ENCODE measurements around the gene WDR43. TPM values are rescaled to one million over a fixed set of nuclear protein-coding genes. Genes with fewer than 3 reads are reported as not detected.

Gene WDR43
- total and polyA plus RNA-seq, 2 experiments from 2014 or later, result 101 to 140 TPM

GRCh38 chr2:28951910-28952835 lies 57.7 kb downstream of the WDR43 start:
- Histone ChIP-seq H4K20me1 (replicated peaks; ENCODE audit: insufficient read depth) (0 out of 2 replicates have a peak, but pooled peaks cover 10% of the 10 kb centered on the region), H3F3A (replicated peaks; ENCODE audit: low read depth) (peaks cover 4% of the 10 kb centered on the region; the same call in 1 of the 2 replicates), H3K27me3 (ENCODE audit: insufficient read depth) (no peaks in the 10 kb centered on the region), H3K79me2 (replicated peaks; ENCODE audit: insufficient read depth) (no peaks in the 10 kb centered on the region), H3K36me3 (ENCODE audit: insufficient read depth) (peaks cover 21% of the 10 kb centered on the region), H3K27ac (ENCODE audit: low read depth) (peak overlapping the region; percentile 85), H3K4me2 (peak overlapping the region; percentile 42), H2AFZ (no peak overlapping the region), H3K4me3 (no peak overlapping the region), H3K9me2 (ENCODE audit: insufficient read depth) (no peaks in the 10 kb centered on the region; the same call in 1 of the 2 replicates), H3K4me1 (ENCODE audit: insufficient read depth) (peaks cover 25% of the 10 kb centered on the region)
- peak; percentile 27 for ATAC-seq
- Mint-ChIP-seq H3K27ac (peak overlapping the region; percentile 76), H3K4me1 (peaks cover 35% of the 10 kb centered on the region), H3K36me3 (ENCODE audit: low read depth) (peaks cover 34% of the 10 kb centered on the region), H3K4me3 (no peak overlapping the region), H3K9me3 (peaks cover 21% of the 10 kb centered on the region), H3K27me3 (ENCODE audit: insufficient read depth, low read depth, poor library complexity) (peaks cover 15% of the 10 kb centered on the region)
- peak; percentile 31 for DNase-seq (ENCODE audit: low spot score)
- no peak for TF ChIP-seq ZNF331 (CRISPR knock-in tag; IDR thresholded peaks at IDR 0.05; ENCODE audit: low read depth)

GRCh38 chr2:28952836-28953211 lies 58.4 kb downstream of the WDR43 start:
- peaks cover 25% of the 10 kb centered on the region for H3K4me1 ChIP-seq (ENCODE audit: insufficient read depth)

More at GRCh38 chr2:28952836-28953211, 58.4 kb downstream of the WDR43 start:
- no peak for DNase-seq (ENCODE audit: low spot score)
- Histone ChIP-seq H3K4me2 (no peak overlapping the region), H2AFZ (no peak overlapping the region), H3K79me2 (replicated peaks; ENCODE audit: insufficient read depth) (no peaks in the 10 kb centered on the region), H3K27me3 (ENCODE audit: insufficient read depth) (no peaks in the 10 kb centered on the region), H3F3A (replicated peaks; ENCODE audit: low read depth) (peaks cover 4% of the 10 kb centered on the region; the same call in 1 of the 2 replicates), H3K9me2 (ENCODE audit: insufficient read depth) (no peaks in the 10 kb centered on the region; the same call in 1 of the 2 replicates), H3K36me3 (ENCODE audit: insufficient read depth) (peaks cover 15% of the 10 kb centered on the region), H3K4me3 (no peak overlapping the region), H4K20me1 (replicated peaks; ENCODE audit: insufficient read depth) (0 out of 2 replicates have a peak, but pooled peaks cover 10% of the 10 kb centered on the region), H3K27ac (ENCODE audit: low read depth) (no peak overlapping the region)
- peaks cover 21% of the 10 kb centered on the region for H3K9me3 Mint-ChIP-seq
- no peak overlapping the region for H3K27ac Mint-ChIP-seq
- ATAC-seq, result no peak
- peaks cover 28% of the 10 kb centered on the region for H3K36me3 Mint-ChIP-seq (ENCODE audit: low read depth)
- H3K4me1 Mint-ChIP-seq, result peaks cover 35% of the 10 kb centered on the region
- H3K27me3 Mint-ChIP-seq (ENCODE audit: insufficient read depth, low read depth, poor library complexity), result peaks cover 15% of the 10 kb centered on the region
- H3K4me3 Mint-ChIP-seq, result no peak overlapping the region
- no peak for TF ChIP-seq EZH2 (IDR thresholded peaks at IDR 0.05; ENCODE audit: low read depth, unreplicated experiment)
- no peak for TF ChIP-seq CREB1 (CRISPR knock-in tag; IDR thresholded peaks at IDR 0.05; ENCODE audit: low read depth)
- no peak for TF ChIP-seq JUNB (IDR thresholded peaks at IDR 0.05; ENCODE audit: unreplicated experiment)
- no peak for TF ChIP-seq ETS1 (IDR thresholded peaks at IDR 0.05)
- no peak for TF ChIP-seq ZNF331 (CRISPR knock-in tag; IDR thresholded peaks at IDR 0.05; ENCODE audit: low read depth)
- TF ChIP-seq REST (IDR thresholded peaks at IDR 0.05; ENCODE audit: unreplicated experiment), result no peak
- TF ChIP-seq EZH2phosphoT487 (IDR thresholded peaks at IDR 0.05; ENCODE audit: unreplicated experiment), result no peak
- peak; percentile 20 to 43; a peak in 2 of 4 replicates for TF ChIP-seq CTCF (conservative IDR thresholded peaks at IDR 0.05; ENCODE audit: low read depth in 2 of 2)
- TF ChIP-seq NANOG (IDR thresholded peaks at IDR 0.05; ENCODE audit: borderline replicate concordance), result no peak

All from GM23338 (cell line).